T-helper 1 cell (primary cell): ENCODE data around the gene GABBR2.
"Not testable (repeated sequence)": the region's sequence is repeated elsewhere in the genome, so short reads cannot be mapped to it uniquely, and the experiment has no call there.

ENCODE experiments used
- DNase-seq, 5 donors: peaks; one replicate each; pipeline ENCODE4 v3.0.0-alpha.2; 2012 to 2020

GABBR2 gene

DNA sequence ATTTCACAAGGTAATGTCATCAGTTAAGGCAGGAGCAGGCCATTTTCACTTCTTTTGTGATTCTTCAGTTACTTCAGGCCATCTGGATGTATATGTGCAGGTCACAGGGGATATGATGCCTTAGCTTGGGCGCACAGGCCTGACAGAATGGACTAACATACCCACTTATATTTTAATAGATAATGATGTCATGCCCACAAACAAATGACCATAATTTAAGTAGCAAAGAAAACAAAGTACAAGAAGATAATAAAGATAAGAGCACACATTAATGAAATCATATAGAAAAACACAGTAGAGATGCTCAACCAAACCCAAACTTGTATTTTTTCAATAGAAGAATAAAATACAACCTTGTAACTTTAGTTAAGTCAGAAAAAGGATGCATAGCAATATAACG is 433.6 kb downstream of the GABBR2 start:
- no peak for DNase-seq

DNA sequence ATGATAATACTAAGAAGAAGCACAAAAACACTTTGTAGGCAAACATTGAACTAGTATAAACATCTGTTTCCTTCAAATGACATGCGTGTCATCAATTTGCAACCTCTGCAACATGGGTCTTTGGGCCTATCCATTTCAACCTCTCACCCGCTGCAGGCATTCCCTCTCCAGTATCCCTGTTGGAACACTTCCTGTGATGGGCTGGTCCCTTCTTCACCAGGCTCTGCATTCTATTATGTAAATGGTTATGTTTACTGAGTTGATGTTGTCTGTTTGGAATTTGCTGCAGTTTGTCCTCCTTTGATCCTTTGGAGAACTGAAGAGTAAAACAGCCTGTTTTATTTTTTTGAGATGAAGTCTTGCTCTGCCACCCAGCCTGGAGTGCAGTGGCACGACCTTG is 436.7 kb downstream of the GABBR2 start:
- DNase-seq = no peak

DNA sequence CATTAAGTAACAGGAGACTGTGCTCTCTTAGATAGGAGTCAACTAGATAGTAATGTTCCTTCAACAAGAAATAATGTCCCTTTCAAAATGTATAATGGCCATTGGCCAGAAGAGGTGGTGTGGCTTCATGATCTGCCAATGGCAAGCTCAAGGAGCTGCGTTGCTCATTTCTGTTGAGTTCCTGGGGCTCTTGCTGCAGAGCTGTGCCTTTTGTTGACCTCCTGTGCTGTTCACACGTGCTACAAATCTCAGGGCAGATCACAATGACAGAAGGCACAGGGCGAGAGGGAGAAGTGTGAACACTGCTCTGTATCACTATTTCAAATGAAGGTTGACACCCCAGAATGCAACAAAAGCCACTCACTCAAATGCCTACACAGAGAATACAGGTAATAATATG is 437.3 kb downstream of the GABBR2 start:
- no peak for DNase-seq

DNA sequence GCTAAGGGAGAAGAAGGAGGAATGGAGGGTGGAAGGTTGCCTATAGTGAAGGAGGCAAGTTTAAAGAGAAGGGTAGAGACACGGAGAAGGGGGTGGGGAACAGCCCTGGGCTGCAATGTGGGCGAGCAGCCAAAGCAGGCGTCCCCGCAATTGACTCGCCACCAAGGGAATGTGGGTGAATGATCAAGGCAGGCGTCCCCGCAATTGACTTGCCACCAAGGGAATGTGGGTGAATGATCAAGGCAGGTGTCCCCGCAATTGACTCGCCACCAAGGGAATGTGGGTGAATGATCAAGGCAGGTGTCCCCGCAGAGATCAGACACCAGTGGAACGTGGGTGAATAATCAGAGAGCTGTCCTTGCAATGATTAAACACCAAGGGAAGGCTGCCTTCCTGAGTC is 438.5 kb downstream of the GABBR2 start:
- not testable (repeated sequence) for DNase-seq

DNA sequence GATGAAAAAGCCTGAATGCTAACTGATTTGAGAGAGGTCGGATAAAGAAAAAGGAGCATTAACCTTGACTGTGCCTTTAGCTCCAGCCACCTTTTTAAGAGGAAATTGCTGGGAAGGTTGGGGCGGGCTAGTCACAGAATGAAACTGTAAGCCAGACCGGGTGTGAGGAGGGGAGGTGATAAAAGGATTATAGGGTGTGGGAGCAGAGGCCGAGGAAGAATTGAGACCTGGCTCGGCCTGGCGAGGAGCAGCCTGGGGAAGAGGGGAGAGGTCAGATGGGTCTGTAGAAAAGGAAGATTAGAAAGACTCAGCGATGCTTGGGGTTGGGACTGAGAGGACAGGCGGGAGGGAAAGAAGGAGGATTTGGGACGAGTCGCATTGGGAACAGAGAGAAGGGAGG is 439.1 kb downstream of the GABBR2 start:
- DNase-seq = not testable (repeated sequence)

DNA sequence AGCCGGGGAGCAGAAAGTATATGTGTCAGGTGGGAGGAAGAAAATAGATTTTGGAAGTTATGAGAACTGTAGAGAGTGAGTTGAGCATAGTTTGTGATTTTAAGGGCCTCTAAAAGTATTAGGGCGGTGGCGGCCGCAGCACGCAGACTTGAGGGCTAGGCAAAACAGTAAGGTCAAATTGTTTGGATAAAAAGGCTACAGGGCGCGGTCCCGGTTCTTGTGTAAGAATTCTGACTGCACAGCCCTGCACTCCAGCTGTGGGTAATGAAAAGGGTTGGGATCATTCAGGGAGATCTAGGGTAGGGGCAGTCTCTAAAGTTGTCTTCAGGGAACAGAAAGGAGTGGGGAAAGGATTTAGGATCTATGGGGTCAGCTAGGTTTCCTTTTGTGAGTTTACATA is 441.2 kb downstream of the GABBR2 start:
- DNase-seq = not testable (repeated sequence)

DNA sequence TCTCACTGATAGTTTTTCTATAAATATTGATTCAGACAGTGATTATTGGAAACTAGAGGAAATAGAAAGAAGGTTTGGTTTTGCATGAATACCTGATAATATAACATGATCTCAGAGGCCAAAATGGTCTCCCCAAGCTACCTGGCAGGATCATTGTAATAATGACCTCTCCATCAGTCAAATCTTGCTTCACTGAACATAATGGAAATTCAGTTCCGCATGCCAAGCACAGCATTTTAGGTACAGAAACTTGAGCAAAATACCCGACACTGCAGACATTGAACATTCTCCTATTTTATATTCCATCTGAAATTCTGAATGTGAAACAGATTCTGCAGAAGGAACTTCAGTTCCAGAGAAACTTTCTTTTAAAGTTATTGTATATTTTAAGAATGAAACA is 444.2 kb downstream of the GABBR2 start:
- no peak for DNase-seq

DNA sequence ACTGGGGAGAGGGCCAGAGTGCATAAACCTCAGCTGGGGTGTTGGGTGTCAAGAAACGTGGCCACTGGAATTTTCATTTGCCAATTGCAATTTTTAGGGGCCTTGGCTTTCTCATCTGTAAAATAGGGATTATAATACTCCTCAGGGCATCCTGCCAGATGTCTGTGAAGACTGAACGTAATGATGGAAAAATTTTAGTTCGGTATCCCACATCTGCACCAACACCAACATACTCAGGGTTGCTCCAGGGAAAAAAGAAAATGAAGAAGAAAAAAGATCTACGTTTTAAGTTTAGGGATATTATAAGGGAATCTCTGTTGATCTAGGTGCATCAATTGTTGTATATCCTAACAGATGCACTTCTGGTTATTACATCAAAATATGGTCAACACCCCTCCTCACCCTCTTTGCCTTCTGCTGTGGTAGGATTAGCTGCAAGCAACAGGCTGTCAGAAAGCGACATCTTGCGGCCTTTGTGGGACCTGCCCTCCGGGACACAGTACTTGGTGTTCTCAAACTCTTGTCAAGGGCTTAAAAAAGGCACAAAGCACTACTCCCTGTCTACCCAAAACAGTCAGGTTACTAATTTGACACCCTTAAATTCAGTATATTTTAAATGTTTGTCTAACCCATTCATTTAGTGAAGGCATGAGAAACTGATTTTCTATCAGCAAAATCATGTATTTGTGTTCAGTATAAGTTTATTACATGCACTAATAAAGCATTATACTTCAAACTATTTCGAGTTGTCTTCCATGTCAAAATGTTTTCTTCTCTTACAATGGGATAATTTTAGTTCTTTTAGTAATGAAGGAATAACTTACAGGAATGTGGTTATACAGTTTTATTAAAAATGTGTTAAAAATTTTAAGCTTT is 445.0 kb downstream of the GABBR2 start:
- DNase-seq = peak; percentile 50 to 82 (median 72)

DNA sequence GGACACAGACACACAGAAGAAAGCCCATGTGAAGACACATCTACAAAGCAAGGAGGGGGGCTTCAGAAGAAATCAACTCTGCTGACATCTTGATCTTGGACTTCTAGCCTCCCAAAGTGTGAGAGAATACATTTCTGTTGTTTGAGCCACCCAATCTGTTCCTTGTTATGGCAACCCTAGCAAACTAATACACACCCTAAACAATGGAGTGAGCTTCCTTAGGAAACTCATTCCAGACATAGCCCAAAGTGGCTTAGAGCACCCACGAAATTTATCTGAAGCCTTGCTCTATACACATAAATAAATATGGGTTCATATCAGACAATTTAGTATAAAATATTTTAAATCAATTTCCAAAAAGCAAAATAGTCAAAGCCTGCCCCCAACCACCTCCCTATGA is 445.7 kb downstream of the GABBR2 start:
- no peak for DNase-seq

DNA sequence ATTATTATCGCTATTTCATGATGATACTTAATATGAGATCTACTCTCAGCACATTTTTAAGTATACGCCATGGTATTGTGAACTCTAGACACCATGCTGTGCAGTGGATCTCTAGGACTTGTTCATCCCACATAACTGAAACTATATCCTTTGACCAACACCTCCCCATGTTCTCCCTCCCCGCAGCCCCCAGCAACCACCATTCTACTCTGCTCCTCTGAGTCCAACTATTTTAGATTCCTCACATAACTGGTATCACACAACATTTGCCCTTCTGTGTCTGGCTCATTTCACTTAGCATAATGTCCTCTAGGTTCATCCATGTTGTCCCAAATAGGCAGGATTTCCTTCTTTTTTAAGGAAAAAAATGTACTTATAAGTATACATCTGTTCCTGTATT is 446.7 kb downstream of the GABBR2 start:
- no peak for DNase-seq

DNA sequence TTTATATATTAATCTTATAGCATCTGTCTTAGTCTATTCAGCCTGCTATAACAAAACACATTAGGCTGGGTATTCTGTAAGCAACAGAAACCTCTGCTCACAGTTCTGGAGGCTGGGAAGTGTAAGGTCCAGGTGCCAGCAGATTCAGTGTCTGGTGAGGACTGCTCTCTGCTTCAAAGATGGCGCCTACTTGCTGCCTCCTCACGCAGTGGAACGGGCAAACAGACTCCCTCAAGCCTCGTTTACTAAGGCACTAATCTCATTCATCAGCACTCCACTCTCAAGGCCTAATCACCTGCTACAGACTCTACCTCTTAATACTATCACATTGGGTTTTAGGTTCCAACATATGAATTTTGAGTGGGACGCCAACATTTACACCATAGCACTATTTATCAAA is 448.1 kb downstream of the GABBR2 start:
- no peak for DNase-seq

DNA sequence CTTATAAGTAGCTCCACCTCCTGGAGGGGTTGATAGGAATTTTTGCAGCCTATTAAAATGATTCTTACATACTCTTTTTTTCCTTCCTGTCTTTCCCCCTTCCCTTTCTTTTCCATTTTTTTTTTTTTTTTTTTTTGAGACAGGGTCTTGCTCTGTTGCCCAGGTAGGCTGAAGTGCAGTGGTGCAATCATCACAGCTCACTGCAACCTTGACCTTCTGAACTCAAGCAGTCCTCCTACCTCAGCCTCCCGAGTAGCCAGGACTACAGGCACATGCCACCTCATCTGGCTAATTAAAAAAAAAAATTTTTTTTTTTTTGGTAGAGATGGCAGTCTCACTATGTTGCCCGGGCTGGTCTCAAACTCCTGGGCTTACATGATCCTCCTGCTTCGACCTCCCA is 448.9 kb downstream of the GABBR2 start:
- no peak for DNase-seq

DNA sequence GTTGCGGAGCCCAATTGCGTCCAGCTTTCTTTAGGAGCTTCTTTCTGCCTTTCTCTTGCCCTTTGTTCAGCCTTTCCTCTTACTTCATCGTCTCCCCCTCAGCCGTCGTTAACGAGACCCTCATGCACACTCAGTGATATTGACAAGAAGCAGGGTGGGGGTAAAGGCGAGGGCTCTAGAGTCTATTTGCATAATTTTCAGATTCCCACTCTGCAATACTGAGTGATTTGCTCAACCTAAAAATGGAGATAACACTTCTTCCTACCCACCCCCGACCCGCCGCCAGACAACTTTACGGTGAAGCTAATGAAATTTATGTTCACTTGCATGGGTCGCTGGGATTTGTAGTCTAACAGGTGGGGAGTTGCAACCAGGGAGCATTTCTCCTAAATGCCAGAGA is 452.0 kb downstream of the GABBR2 start:
- peak in 3 of 5 donors; percentile 13 to 48 (median 24) for DNase-seq

DNA sequence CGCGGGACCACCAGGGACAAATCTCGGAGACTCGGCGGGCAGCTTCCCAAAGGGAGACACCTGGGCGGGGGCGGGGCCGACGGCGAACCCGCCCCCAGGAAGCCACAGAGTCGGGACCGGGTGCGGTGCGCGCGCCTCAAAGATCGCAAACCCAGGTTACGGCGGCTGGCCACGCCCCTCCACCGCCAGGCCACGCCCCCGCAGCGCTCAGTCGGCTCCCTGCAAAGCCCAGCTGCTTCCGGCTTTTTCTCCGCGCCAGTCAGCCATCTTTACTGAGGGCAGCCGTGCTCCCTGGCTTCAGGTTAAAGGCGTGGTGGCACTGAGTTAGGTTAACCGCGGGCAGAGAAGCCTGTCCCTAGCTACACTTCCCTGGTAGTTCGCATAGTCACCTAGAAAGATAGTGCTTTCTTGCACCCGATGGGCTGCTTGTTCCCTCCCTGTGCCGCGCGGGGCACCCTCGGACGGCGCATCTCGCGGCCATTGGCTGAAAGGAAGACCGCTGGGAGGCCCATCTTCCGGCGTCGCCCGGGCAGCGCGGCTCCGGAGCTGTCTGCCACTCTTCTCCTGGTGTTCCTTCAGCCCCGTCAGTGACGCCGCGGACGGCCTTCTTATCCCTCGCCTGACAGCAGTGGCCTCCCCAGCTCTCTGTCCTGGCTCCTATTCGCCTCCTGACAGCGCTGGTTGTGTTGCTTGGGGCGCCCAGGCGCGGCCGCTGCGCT is 453.0 kb downstream of the GABBR2 start, which contains the start of gene TBC1D2:
TBC1D2 (minus strand) TSS at position 72 of the 719 bp plus-strand sequence. CDS start 108 bp downstream, outside the sequence.
- DNase-seq = peak; percentile 96 to 98 (median 97)

DNA sequence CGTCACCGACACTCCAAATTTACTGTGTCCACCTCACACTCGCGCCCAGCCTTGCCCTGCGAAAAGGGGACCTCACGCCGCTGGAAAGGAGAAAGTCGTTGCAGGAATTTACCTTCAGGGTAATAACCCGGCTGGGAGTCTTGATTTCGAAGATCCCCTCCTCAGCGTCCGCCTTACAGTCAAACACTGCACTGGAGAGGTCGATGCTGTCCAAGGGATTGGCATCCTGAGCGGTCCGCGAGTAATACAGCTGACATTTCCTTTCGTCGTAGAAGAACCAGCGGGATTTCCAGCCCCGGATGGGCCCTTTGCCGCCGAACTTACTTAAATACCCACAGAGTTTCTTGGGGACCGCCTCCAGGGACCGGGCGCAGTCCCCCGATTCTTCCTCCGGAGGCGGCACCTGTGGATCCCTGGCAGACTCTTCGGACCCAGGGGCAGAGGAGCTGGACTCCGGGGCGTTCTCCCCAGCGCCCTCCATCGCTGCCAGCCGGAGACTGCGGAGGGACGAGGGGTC is 453.6 kb downstream of the GABBR2 start:
- DNase-seq = no peak

DNA sequence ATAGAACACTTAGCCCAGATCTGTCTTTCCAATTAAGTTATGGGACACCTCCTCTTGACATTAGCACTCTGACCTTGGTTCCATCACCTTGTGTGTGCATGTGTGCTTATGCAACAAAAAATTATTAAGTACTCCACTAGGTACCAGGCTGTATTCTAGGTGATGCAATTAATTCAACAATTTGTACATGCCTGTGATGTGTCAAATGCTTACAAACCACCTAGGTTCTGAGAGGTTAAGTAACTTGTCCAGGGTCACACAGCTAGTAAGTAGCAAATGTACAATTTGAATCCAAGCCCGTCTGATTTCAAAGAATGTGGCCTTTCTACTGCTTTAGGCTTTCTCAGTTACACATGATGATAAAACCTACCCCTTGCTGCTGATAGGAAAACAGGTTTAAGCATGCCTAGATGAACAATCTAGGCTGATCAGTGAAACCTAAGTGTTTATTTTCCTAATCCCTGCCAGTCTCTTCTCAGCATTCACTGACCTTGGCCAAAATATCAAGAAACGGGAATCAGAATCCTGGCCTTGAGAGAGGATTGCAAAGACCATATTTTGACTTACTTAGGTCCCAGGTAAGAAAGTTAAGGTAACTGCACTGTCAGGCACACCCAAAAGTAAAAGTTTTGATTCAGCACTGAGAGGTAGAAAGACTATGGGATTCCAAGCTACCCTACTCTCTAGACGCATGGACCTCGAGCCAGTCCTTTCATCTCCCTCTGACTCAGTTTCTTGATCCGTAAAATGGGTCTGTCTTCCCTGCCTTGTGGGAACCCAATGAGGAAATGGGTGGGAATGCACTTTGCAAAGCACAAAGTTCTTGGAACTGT is 454.3 kb downstream of the GABBR2 start:
- DNase-seq = peak in 1 of 5 donors; percentile 20

DNA sequence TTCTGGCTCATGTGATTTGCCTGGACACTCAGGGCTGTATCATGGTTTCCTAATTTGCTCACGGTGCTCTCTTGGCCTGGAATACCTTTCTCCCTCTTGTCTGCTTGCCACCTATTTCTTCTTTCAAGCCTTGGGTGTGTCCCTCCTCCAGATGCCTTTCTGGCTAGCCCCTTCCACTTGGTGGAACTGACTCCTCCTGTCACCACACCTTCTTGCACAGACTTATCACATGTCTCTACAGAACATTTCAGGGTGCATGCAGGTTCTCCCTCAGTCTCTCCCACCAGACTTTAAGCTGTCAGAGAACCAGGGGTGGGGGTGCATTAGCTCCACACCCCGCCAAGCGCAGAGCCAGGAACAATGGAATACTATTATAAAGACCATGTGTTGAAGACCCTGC is 455.2 kb downstream of the GABBR2 start:
- no peak for DNase-seq

DNA sequence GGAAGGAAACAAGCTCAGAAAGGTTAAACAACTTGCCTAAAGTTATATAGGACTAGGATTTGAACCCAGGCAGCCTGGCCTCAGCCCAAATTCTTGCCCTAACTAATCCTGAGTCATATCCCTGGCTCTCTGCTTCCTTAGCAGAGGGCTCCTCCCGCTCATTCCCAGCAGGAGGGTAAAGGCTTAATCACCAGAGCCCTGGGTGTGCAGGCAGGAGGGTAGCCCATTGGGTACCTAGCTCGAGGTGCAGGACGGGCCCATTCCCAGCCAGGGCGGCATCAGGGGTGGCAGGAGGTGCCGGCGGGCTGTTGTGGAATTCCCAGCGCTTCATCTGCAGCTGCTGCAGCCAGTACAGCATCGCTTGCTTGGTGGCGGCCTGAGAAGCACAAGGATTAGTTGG is 457.2 kb downstream of the GABBR2 start:
- DNase-seq = no peak

DNA sequence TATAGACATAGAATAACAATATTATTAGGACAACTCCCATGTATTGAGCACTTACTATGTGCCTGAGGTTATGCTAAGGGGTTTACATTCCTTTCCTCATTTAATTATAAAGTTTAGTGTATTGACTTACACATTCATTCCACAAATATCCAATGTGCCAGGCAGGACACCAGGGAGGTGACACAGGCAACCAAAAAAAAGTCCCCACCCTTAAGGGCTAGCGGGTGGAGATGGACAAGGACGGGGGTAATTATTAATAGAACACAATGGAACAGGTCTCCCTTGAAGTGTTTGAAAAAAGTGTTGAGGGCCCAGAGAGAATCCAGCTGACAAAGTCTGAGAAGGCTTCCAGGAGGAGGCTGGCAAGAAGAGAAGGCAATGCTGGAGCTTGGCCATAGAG is 459.0 kb downstream of the GABBR2 start:
- no peak for DNase-seq

DNA sequence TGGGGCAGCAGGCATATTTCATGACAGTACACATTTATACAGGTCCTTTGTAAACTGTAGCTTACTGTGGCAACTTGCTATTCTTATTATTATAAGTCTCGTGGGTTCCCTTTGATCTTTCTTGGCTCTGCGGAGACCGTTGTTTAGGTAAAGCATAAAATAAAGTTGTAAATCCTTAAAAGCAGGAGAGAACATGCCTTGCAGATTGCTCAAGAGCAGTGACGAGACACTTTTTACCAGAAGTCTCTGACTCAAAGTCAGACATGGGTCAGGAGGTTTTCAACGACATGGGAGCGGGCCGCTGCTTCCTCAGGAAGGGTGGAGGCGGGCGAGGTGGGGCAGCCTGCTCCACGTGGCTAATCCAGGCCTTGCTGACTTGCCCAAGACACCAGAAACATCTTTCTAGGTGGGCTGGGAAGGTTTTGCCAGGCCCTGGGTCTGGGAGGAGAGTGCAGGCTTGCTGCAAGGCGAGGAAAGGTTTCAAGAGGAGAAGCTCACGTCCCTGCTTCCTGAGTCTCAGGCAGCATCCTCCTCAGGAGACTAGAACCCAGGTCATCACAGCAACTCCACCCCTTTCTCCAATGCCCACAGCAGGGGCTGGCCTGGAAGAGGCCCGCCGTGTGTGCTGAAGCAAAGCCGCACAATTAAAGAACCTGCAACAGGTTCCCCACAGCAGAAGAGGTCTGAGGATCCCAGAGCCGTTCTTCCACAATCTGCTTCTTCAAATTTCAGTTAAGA is 459.8 kb downstream of the GABBR2 start:
- peak in 1 of 5 donors; percentile 61 for DNase-seq

DNA sequence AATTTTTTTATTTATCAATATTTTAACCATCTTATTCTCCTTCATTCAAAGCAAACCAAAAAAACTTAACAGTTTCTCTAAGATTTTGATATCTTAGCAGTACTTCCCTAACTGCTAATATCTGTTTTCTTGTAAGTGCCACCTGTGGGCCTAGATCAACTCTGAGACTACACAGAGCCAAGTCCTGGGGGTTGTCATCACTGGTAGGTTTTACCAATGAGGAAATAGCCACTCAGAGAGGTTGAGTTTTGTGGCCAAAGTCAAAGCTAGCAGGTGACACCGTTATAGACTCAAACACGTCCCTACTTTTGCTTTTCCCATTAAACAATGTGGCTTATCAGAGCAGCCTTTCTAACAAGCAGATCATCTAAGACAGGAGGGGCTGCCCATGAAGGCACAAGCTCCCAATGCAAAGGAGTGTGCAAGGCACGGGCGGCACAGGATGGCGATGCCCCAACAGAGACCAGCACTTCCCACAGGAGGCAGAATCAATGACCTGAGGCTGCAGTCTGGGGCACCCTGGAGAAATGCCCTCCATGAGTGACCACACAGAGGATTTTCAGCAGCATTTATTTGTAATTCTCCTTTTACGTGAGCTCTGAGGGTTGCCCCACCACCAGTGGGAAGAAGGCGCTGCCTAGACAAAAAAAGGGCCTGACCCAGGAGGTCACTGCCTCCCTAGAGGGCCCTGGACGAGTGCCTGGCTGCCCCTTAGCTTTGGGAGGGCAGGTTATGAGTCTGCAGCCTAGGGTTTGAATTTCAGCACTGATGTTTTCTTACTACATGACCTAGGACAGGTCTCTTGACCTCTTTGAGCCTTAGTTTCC is 460.7 kb downstream of the GABBR2 start:
- no peak for DNase-seq
